Measurements from ENCODE around the gene C16orf86. TPM values are rescaled to one million over a fixed set of nuclear protein-coding genes. Genes with fewer than 3 reads are reported as not detected.
A peak's percentile ranks its signal among the peaks of the same experiment; 100 is the strongest.

C16orf86 gene
- total RNA-seq, 1 donor, result 6.8 TPM

- Histone ChIP-seq H3K9me3 (ENCODE audit: low read depth, low read length) (no peaks in the 10 kb centered on the region), H3K27me3 (ENCODE audit: insufficient read depth, low read length) (no peaks in the 10 kb centered on the region), H3K4me1 (ENCODE audit: insufficient read depth, low read length) (peaks cover 22% of the 10 kb centered on the region), H3K4me3 (ENCODE audit: low read length) (peak within 1 kb of the TSS; percentile 93)
These were observed 6.7 kb upstream of the C16orf86 start, which contains the start of gene ACD for GRCh38 chr16:67659675-67660563. TSS of gene ACD (minus strand) at chr16:67660260. CDS start at chr16:67660220, 40 bp downstream.

GRCh38 chr16:67660564-67661028 is 6.0 kb upstream of the C16orf86 start, which contains the start of gene PARD6A:
TSS of gene PARD6A (plus strand) at chr16:67660960. CDS start at chr16:67661039, 79 bp downstream.
- peak within 1 kb of the TSS; percentile 93 for H3K4me3 ChIP-seq (ENCODE audit: low read length)
- H3K4me1 ChIP-seq (ENCODE audit: insufficient read depth, low read length), result peaks cover 24% of the 10 kb centered on the region
- H3K27me3 ChIP-seq (ENCODE audit: insufficient read depth, low read length), result no peaks in the 10 kb centered on the region
- H3K9me3 ChIP-seq (ENCODE audit: low read depth, low read length), result no peaks in the 10 kb centered on the region

- H3K27me3 ChIP-seq (ENCODE audit: insufficient read depth, low read length), result no peaks in the 10 kb centered on the region
- peak overlapping the region; percentile 93 for H3K4me3 ChIP-seq (ENCODE audit: low read length)
- no peaks in the 10 kb centered on the region for H3K9me3 ChIP-seq (ENCODE audit: low read depth, low read length)
- H3K4me1 ChIP-seq (ENCODE audit: insufficient read depth, low read length), result peaks cover 30% of the 10 kb centered on the region
These were observed 5.4 kb upstream of the C16orf86 start for GRCh38 chr16:67661101-67661761.

GRCh38 chr16:67661886-67662652 is 4.5 kb upstream of the C16orf86 start:
- Histone ChIP-seq H3K9me3 (ENCODE audit: low read depth, low read length) (no peaks in the 10 kb centered on the region), H3K27me3 (ENCODE audit: insufficient read depth, low read length) (no peaks in the 10 kb centered on the region), H3K4me1 (ENCODE audit: insufficient read depth, low read length) (peaks cover 34% of the 10 kb centered on the region), H3K4me3 (ENCODE audit: low read length) (no peak overlapping the region)

GRCh38 chr16:67662653-67663010 is 4.0 kb upstream of the C16orf86 start:
- no peaks in the 10 kb centered on the region for H3K9me3 ChIP-seq (ENCODE audit: low read depth, low read length)
- H3K4me1 ChIP-seq (ENCODE audit: insufficient read depth, low read length), result peaks cover 40% of the 10 kb centered on the region
- no peaks in the 10 kb centered on the region for H3K27me3 ChIP-seq (ENCODE audit: insufficient read depth, low read length)
- H3K4me3 ChIP-seq (ENCODE audit: low read length), result no peak overlapping the region

GRCh38 chr16:67663151-67663876 is 3.3 kb upstream of the C16orf86 start:
- peaks cover 46% of the 10 kb centered on the region for H3K4me1 ChIP-seq (ENCODE audit: insufficient read depth, low read length)
- no peaks in the 10 kb centered on the region for H3K27me3 ChIP-seq (ENCODE audit: insufficient read depth, low read length)
- no peak overlapping the region for H3K4me3 ChIP-seq (ENCODE audit: low read length)
- no peaks in the 10 kb centered on the region for H3K9me3 ChIP-seq (ENCODE audit: low read depth, low read length)

- peaks cover 49% of the 10 kb centered on the region for H3K4me1 ChIP-seq (ENCODE audit: insufficient read depth, low read length)
- H3K4me3 ChIP-seq (ENCODE audit: low read length), result no peak overlapping the region
- H3K27me3 ChIP-seq (ENCODE audit: insufficient read depth, low read length), result no peaks in the 10 kb centered on the region
- H3K9me3 ChIP-seq (ENCODE audit: low read depth, low read length), result no peaks in the 10 kb centered on the region
These were observed 2.8 kb upstream of the C16orf86 start for GRCh38 chr16:67663877-67664222.

- no peaks in the 10 kb centered on the region for H3K9me3 ChIP-seq (ENCODE audit: low read depth, low read length)
- H3K27me3 ChIP-seq (ENCODE audit: insufficient read depth, low read length), result no peaks in the 10 kb centered on the region
- H3K4me1 ChIP-seq (ENCODE audit: insufficient read depth, low read length), result peaks cover 49% of the 10 kb centered on the region
- no peak overlapping the region for H3K4me3 ChIP-seq (ENCODE audit: low read length)
These were observed 2.4 kb upstream of the C16orf86 start for GRCh38 chr16:67664258-67664657.

- Histone ChIP-seq H3K4me1 (ENCODE audit: insufficient read depth, low read length) (peaks cover 46% of the 10 kb centered on the region), H3K4me3 (ENCODE audit: low read length) (no peak overlapping the region), H3K9me3 (ENCODE audit: low read depth, low read length) (no peaks in the 10 kb centered on the region), H3K27me3 (ENCODE audit: insufficient read depth, low read length) (no peaks in the 10 kb centered on the region)
These were observed 1.7 kb upstream of the C16orf86 start for GRCh38 chr16:67664871-67665270.

- Histone ChIP-seq H3K4me3 (ENCODE audit: low read length) (no peak overlapping the region), H3K27me3 (ENCODE audit: insufficient read depth, low read length) (no peaks in the 10 kb centered on the region), H3K9me3 (ENCODE audit: low read depth, low read length) (no peaks in the 10 kb centered on the region), H3K4me1 (ENCODE audit: insufficient read depth, low read length) (peaks cover 46% of the 10 kb centered on the region)
These were observed 1.0 kb upstream of the C16orf86 start for GRCh38 chr16:67665598-67665997.

- Histone ChIP-seq H3K4me3 (ENCODE audit: low read length) (peak overlapping the region; percentile 79), H3K4me1 (ENCODE audit: insufficient read depth, low read length) (peaks cover 44% of the 10 kb centered on the region), H3K9me3 (ENCODE audit: low read depth, low read length) (no peaks in the 10 kb centered on the region), H3K27me3 (ENCODE audit: insufficient read depth, low read length) (no peaks in the 10 kb centered on the region)
These were observed 522 bp upstream of the C16orf86 start for GRCh38 chr16:67666032-67666551.

- no peaks in the 10 kb centered on the region for H3K9me3 ChIP-seq (ENCODE audit: low read depth, low read length)
- no peaks in the 10 kb centered on the region for H3K27me3 ChIP-seq (ENCODE audit: insufficient read depth, low read length)
- peak overlapping the region; percentile 79 for H3K4me3 ChIP-seq (ENCODE audit: low read length)
- H3K4me1 ChIP-seq (ENCODE audit: insufficient read depth, low read length), result peaks cover 38% of the 10 kb centered on the region
These were observed 821 bp downstream of the C16orf86 start for GRCh38 chr16:67667453-67667816.

GRCh38 chr16:67667817-67668494 is 1.3 kb downstream of the C16orf86 start:
- Histone ChIP-seq H3K27me3 (ENCODE audit: insufficient read depth, low read length) (no peaks in the 10 kb centered on the region), H3K9me3 (ENCODE audit: low read depth, low read length) (no peaks in the 10 kb centered on the region), H3K4me1 (ENCODE audit: insufficient read depth, low read length) (peaks cover 40% of the 10 kb centered on the region), H3K4me3 (ENCODE audit: low read length) (no peak overlapping the region)

Data from mononuclear cell (primary cell).